ENCODE results near the gene IGFBP4. TPM values are rescaled to one million over a fixed set of nuclear protein-coding genes. Genes with fewer than 3 reads are reported as not detected.

Gene IGFBP4
- total RNA-seq, 4 donors from 2014 or later: 209 to 428 (median 281) TPM

DNA sequence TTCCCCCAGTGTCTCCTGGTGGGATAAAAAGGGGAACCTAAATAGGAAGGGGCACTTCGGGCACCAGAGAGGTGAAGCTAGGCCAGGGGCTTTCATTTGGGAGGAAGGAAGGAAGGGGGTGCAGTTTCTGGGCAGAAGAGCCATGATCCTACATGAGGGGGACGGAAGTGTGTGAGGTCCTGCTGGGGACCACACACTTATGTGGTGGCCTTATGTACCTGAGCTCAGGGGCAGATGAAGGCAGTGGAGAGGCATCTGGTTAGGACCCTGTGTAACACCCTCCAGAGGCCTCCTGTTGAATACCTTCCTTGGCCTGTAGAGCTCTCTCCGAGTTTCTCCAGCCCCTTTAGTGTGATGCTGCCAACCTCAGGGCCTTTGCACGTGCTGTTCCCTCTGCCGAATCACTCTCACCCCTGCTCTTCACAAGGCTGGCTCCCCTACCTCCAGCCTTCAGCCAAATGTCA is 21.2 kb downstream of the IGFBP4 start:
- no peaks in the 10 kb centered on the region for H3K27me3 ChIP-seq
- H3K4me3 ChIP-seq: no peak overlapping the region
- H3K36me3 ChIP-seq: no peaks in the 10 kb centered on the region
- 83 to 89% methylated on average over 2 to 4 of the region's 5 CpGs for WGBS, 2 donors (ENCODE audit: low coverage in 1 of 2)
- TF ChIP-seq, protein P1, sequence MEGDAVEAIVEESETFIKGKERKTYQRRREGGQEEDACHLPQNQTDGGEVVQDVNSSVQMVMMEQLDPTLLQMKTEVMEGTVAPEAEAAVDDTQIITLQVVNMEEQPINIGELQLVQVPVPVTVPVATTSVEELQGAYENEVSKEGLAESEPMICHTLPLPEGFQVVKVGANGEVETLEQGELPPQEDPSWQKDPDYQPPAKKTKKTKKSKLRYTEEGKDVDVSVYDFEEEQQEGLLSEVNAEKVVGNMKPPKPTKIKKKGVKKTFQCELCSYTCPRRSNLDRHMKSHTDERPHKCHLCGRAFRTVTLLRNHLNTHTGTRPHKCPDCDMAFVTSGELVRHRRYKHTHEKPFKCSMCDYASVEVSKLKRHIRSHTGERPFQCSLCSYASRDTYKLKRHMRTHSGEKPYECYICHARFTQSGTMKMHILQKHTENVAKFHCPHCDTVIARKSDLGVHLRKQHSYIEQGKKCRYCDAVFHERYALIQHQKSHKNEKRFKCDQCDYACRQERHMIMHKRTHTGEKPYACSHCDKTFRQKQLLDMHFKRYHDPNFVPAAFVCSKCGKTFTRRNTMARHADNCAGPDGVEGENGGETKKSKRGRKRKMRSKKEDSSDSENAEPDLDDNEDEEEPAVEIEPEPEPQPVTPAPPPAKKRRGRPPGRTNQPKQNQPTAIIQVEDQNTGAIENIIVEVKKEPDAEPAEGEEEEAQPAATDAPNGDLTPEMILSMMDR (IDR thresholded peaks at IDR 0.05): no peak
- TF ChIP-seq POLR2AphosphoS5 (IDR thresholded peaks at IDR 0.05) (no peak), POLR2A (IDR thresholded peaks at IDR 0.05) (no peak), EP300 (IDR thresholded peaks at IDR 0.05) (no peak)
- no peak for ATAC-seq
- no peaks in the 10 kb centered on the region for H3K9me3 ChIP-seq
- H3K27ac ChIP-seq: peak overlapping the region in 1 of 4 donors; percentile 34
- H3K4me1 ChIP-seq: peaks cover 3 to 47% (median 37%) of the 10 kb centered on the region in 3 donors

DNA sequence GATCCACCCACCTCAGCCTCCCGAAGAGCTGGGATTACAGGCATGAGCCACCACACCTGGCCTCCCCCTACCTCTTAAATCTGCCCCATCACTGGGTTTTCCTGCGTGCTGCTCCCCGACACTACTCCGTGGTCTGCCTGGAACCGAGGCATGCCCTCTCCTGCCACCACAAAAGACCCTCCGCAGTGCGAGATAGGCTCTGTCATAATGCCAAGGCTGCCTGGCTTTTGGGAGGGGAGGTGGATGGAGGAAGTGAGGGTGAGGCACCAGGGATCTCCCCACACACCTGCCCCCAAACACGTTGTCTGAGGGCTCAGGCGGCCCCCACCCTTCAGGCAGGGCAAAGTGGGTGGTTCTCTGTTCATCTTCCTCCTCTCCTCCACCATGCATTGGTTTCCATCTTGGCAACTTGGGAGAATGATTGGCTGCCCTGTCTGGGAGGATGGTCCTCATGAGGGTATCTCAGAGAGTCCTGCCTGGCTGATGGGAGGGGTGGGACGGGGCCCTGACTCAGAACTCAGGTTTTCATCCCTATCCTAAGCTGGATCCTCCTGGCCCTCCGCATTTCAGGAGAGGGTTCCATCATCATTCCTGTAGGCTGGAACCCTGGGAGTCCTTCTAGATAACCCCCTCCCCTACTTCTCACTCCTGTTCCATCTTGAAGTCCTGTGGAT is 23.2 kb downstream of the IGFBP4 start:
- TF ChIP-seq, protein P1 (IDR thresholded peaks at IDR 0.05): no peak
- TF ChIP-seq POLR2AphosphoS5 (IDR thresholded peaks at IDR 0.05) (no peak), EP300 (IDR thresholded peaks at IDR 0.05) (no peak), POLR2A (IDR thresholded peaks at IDR 0.05) (no peak)
- H3K36me3 ChIP-seq: no peaks in the 10 kb centered on the region
- H3K4me3 ChIP-seq: no peak overlapping the region
- H3K4me1 ChIP-seq: peaks cover 2 to 37% (median 25%) of the 10 kb centered on the region in 3 donors
- H3K27me3 ChIP-seq: no peaks in the 10 kb centered on the region
- no peaks in the 10 kb centered on the region for H3K9me3 ChIP-seq
- ATAC-seq: no peak
- H3K27ac ChIP-seq: no peak overlapping the region
- WGBS, 2 donors (ENCODE audit: low coverage in 1 of 2): 90 to 91% methylated on average over 2 to 10 of the region's 11 CpGs

DNA sequence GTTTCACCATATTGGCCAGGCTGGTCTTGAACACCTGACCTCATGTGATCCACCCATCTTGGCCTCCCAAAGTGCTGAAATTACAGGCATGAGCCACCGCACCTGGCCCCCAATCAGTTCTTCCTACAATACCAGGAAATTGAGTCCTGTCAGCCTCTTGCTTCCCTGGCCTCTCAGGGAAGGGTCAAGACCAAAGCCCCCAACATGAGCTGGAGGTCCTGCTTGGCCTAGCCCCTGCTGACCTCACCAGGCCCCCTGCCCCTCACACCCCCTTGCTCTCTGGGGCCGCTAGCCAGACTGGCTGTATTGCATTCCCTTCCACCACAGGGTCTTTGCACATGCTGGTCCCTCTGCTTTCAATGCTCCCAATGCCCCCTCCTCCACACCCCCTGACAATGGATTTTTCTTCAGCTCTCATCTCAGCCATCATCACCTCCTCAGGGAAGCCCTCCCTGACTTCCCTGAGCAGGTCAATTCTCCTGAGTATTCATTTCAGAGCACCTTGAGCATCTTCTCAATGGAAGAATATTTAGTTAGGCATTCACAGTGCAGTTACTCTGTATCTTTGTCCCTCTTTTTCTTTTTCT is 24.1 kb downstream of the IGFBP4 start:
- no peak for TF ChIP-seq POLR2AphosphoS5 (IDR thresholded peaks at IDR 0.05)
- TF ChIP-seq EP300 (IDR thresholded peaks at IDR 0.05): no peak
- TF ChIP-seq POLR2A (IDR thresholded peaks at IDR 0.05): no peak
- TF ChIP-seq, protein P1 (IDR thresholded peaks at IDR 0.05): no peak
- peaks cover 2 to 37% (median 16%) of the 10 kb centered on the region in 3 donors for H3K4me1 ChIP-seq
- no peaks in the 10 kb centered on the region for H3K9me3 ChIP-seq
- no CpG with 5 or more reads among the region's 2 CpGs for WGBS, 2 donors (ENCODE audit: low coverage in 1 of 2)
- no peak overlapping the region for H3K4me3 ChIP-seq
- ATAC-seq: no peak
- H3K27ac ChIP-seq: no peak overlapping the region
- H3K27me3 ChIP-seq: no peaks in the 10 kb centered on the region
- H3K36me3 ChIP-seq: no peaks in the 10 kb centered on the region

DNA sequence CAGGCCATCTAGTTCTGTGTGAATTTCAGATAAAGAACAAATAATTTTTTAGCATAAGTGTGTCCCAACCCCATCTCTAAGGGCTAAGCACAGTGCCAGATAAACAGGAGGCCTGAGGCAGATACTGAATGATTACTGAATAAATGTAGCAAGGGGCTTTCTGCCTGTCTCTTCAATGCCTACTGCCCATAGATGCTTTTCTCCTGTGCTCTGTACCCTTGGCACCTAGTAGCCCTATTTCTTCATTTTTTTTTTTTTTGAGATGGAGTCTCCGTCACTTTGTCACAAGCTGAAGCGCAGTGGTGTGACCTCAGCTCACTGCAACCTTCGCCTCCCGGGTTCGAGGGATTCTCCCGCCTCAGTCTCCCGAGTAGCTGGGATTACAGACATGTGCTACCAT is 25.3 kb downstream of the IGFBP4 start:
- TF ChIP-seq EP300 (IDR thresholded peaks at IDR 0.05) (no peak), POLR2AphosphoS5 (IDR thresholded peaks at IDR 0.05) (no peak), POLR2A (IDR thresholded peaks at IDR 0.05) (no peak)
- TF ChIP-seq, protein P1 (IDR thresholded peaks at IDR 0.05): no peak
- Histone ChIP-seq H3K4me1 (peaks cover 2 to 36% (median 6%) of the 10 kb centered on the region in 3 donors), H3K4me3 (no peak overlapping the region), H3K36me3 (no peaks in the 10 kb centered on the region), H3K9me3 (no peaks in the 10 kb centered on the region), H3K27ac (no peak overlapping the region), H3K27me3 (no peaks in the 10 kb centered on the region)
- no peak for ATAC-seq
- WGBS, 2 donors (ENCODE audit: low coverage in 1 of 2): 85% methylated on average over 4 of the region's 7 CpGs; no CpG with 5 or more reads in 1 of the 2 donors
